ENCODE data around the gene ALB. TPM values are rescaled to one million over a fixed set of nuclear protein-coding genes. Genes with fewer than 3 reads are reported as not detected.

ALB gene
- total and polyA plus RNA-seq, 10 donors = 0.46 to 16.2 (median 0.85) TPM; not detected in 3

- Histone ChIP-seq H3K27ac (no peak overlapping the region), H3K27me3 (replicated peaks in 1 of 7) (no peaks in the 10 kb centered on the region), H3K9me3 (no peaks in the 10 kb centered on the region), H3K4me3 (no peak overlapping the region), H3K36me3 (no peaks in the 10 kb centered on the region), H3K4me1 (no peaks in the 10 kb centered on the region)
- WGBS, 5 donors = 69 to 82% (median 75%) methylated on average over 4 of the region's 4 CpGs
- intact Hi-C loops (cut with DNase I; ENCODE audit: low total_unique reads) = no loop called here
- TF ChIP-seq POLR2A (IDR thresholded peaks at IDR 0.05) (no peak), POLR2AphosphoS5 (IDR thresholded peaks at IDR 0.05) (no peak)
- TF ChIP-seq, protein P1, sequence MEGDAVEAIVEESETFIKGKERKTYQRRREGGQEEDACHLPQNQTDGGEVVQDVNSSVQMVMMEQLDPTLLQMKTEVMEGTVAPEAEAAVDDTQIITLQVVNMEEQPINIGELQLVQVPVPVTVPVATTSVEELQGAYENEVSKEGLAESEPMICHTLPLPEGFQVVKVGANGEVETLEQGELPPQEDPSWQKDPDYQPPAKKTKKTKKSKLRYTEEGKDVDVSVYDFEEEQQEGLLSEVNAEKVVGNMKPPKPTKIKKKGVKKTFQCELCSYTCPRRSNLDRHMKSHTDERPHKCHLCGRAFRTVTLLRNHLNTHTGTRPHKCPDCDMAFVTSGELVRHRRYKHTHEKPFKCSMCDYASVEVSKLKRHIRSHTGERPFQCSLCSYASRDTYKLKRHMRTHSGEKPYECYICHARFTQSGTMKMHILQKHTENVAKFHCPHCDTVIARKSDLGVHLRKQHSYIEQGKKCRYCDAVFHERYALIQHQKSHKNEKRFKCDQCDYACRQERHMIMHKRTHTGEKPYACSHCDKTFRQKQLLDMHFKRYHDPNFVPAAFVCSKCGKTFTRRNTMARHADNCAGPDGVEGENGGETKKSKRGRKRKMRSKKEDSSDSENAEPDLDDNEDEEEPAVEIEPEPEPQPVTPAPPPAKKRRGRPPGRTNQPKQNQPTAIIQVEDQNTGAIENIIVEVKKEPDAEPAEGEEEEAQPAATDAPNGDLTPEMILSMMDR (IDR thresholded peaks at IDR 0.05 in 8 of 11, conservative IDR thresholded peaks at IDR 0.05 in 3 of 11) = no peak
- DNase-seq = no peak
Observed at GRCh38 chr4:73376976-73377375, 27.1 kb upstream of the ALB start.

GRCh38 chr4:73378887-73379286, 25.2 kb upstream of the ALB start:
- no peak overlapping the region for H3K4me3 ChIP-seq
- DNase-seq = no peak
- intact Hi-C loops (cut with DNase I; ENCODE audit: low total_unique reads) = no loop called here

DNA sequence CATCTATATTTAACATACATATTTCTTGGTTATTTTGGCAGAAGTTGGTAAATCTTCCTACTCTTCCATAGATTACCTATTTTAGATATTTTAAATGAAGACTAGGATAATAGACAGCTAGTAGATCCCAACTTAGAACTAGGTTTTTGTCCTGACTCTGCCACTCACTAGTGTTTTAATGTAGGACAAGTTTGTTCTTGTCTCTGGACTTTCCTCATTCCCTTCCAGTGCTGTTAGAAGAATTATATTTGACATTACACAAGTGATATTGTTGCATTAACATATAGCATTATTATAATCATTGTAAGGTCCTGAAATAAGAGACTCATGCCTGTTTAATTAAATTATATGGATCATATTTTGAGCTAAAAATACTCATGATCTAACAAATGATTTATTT, 24.1 kb upstream of the ALB start:
- no peak overlapping the region for H3K27ac ChIP-seq
- no peaks in the 10 kb centered on the region for H3K27me3 ChIP-seq (replicated peaks in 1 of 7)
- no peak overlapping the region for H3K4me3 ChIP-seq
- TF ChIP-seq, protein P1 (IDR thresholded peaks at IDR 0.05 in 8 of 11, conservative IDR thresholded peaks at IDR 0.05 in 3 of 11) = no peak
- TF ChIP-seq POLR2AphosphoS5 (IDR thresholded peaks at IDR 0.05) (no peak), POLR2A (IDR thresholded peaks at IDR 0.05) (no peak)
- intact Hi-C loops (cut with DNase I; ENCODE audit: low total_unique reads) = no loop called here
- no peaks in the 10 kb centered on the region for H3K9me3 ChIP-seq
- DNase-seq = no peak
- no peaks in the 10 kb centered on the region for H3K36me3 ChIP-seq
- H3K4me1 ChIP-seq = no peaks in the 10 kb centered on the region

More at GRCh38 chr4:73378887-73379286, 25.2 kb upstream of the ALB start:
- H3K9me3 ChIP-seq = no peaks in the 10 kb centered on the region
- H3K27me3 ChIP-seq (replicated peaks in 1 of 7) = no peaks in the 10 kb centered on the region
- WGBS, 5 donors = 71 to 83% (median 75%) methylated on average over 5 of the region's 5 CpGs
- no peaks in the 10 kb centered on the region for H3K4me1 ChIP-seq
- H3K36me3 ChIP-seq = no peaks in the 10 kb centered on the region
- no peak overlapping the region for H3K27ac ChIP-seq
- TF ChIP-seq POLR2A (IDR thresholded peaks at IDR 0.05) (no peak), POLR2AphosphoS5 (IDR thresholded peaks at IDR 0.05) (no peak)
- TF ChIP-seq, protein P1 (IDR thresholded peaks at IDR 0.05 in 8 of 11, conservative IDR thresholded peaks at IDR 0.05 in 3 of 11) = no peak

DNA sequence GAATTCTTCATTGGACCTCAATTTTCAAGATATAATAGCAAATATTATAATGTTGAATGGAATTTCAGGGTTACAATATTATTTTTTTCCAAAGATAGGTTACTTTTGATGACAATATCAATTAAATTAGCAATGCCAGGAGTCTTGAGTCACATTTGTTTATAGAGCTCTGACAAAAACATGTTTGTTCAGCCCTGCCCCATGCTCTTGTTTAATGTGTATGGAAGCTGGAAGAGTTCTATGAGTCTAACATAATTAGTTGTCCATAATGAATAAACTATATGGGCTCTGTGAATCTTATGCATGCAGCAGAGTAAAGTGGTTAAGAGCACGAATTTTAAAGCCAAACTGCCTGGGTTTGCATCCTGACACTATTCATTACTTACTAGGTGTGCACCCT, 22.9 kb upstream of the ALB start:
- H3K4me1 ChIP-seq = no peaks in the 10 kb centered on the region
- no peaks in the 10 kb centered on the region for H3K9me3 ChIP-seq
- intact Hi-C loops (cut with DNase I; ENCODE audit: low total_unique reads) = no loop called here
- no peak overlapping the region for H3K27ac ChIP-seq
- WGBS, 5 donors = 35 to 63% (median 41%) methylated on average over 1 of the region's 1 CpG
- no peaks in the 10 kb centered on the region for H3K36me3 ChIP-seq
- TF ChIP-seq, protein P1 (IDR thresholded peaks at IDR 0.05 in 8 of 11, conservative IDR thresholded peaks at IDR 0.05 in 3 of 11) = no peak
- TF ChIP-seq POLR2A (IDR thresholded peaks at IDR 0.05) = no peak
- TF ChIP-seq POLR2AphosphoS5 (IDR thresholded peaks at IDR 0.05) = no peak
- H3K4me3 ChIP-seq = no peak overlapping the region
- no peaks in the 10 kb centered on the region for H3K27me3 ChIP-seq (replicated peaks in 1 of 7)
- no peak for DNase-seq
